ENCODE results near the gene NME3. TPM values are rescaled to one million over a fixed set of nuclear protein-coding genes. Genes with fewer than 3 reads are reported as not detected.

The NME3 gene
- total and polyA plus RNA-seq, 10 of the 15 experiments (the other 5 are each of a cell fraction or from before 2014, with no cell fraction given) = 0.61 to 55.5 (median 26.5) TPM

DNA sequence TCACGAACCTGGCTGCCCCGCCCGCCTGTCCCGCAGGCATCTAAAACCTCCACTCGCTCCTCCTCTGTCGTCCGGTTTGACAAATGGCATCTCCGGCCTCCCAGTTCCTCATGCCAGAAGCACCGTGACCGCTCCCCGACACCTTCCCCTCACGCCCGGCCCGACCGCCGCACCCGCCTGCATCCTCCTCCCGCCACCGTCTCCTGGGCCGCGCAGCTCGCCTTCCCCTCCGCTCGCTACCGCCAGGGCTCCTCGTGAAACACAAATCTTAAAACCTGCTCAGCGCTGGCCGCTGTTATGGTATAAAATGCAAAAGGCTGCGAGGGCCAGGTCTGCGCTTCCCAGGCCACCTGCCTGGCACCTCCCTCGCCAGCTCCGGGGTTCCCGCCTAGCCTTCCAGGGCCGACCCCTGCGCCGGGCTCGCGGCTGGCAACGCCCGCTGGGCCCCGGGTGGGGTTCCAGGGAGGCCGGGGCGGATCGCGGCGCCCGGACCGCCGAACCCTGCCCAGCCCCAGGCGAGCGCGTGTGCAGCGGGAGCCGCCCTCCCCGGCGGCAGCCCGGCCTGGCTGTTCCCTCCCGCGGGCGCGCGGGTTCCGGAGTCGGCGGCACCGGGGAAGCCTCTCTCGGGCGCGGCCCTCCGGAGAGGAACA lies 10.5 kb upstream of the NME3 start:
- ChIA-PET RAD21 (ENCODE audit: unreplicated experiment) (interaction anchor here (1.0 to 1.4 kb wide), 8 partner anchors 10 to 361 kb away, joined by 3 to 22 read pairs (median 4); partner anchors contain the start of genes EME2, JPT2, MRPS34 and NME3), SMC1A (ENCODE audit: uncharacterized antibody, unreplicated experiment) (interaction anchor here (0.7 to 1.5 kb wide), 5 partner anchors 9 to 374 kb away, joined by 3 to 4 read pairs (median 3); partner anchors contain the start of genes EME2, MRPS34, NME3 and TRAF7), POLR2A (interaction anchor here (1.0 to 2.5 kb wide), 9 partner anchors 10 to 189 kb away, joined by 4 to 39 read pairs (median 7); partner anchors contain the start of genes EME2, FAHD1, HAGH and JPT2), CTCF (interaction anchor here (1.1 to 1.6 kb wide), 6 partner anchors 10 to 629 kb away, joined by 3 to 12 read pairs (median 5); partner anchors contain the start of genes EME2, MAPK8IP3, MRPS34 and NME3)
- ATAC-seq (peak; percentile 9), DNase-seq (ENCODE audit: low read depth, low spot score) (no peak), FAIRE-seq (no peak)
- Histone ChIP-seq H2AFZ (ENCODE audit: control insufficient read depth, low read depth, low read length) (peak overlapping the region; percentile 23; the same call in 1 of the 2 replicates), H3K27me3 (replicated peaks in 1 of 2; ENCODE audit: control insufficient read depth in 2 of 2, insufficient read depth in 2 of 2, low read length in 1 of 2) (no peaks in the 10 kb centered on the region), H3K4me2 (ENCODE audit: control insufficient read depth, insufficient read depth) (peak overlapping the region; percentile 77), H3K9me3 (replicated peaks; ENCODE audit: control insufficient read depth, insufficient read depth, low read length) (no peaks in the 10 kb centered on the region), H3K36me3 (ENCODE audit: control insufficient read depth in 2 of 2, insufficient read depth in 2 of 2, low read length in 1 of 2) (peaks cover 2 to 8% of the 10 kb centered on the region in 2 experiments; a peak in 3 of 4 replicates), H3K9ac (ENCODE audit: control insufficient read depth, insufficient read depth, low read length) (peak overlapping the region; percentile 71), H3K4me3 (peak overlapping the region; percentile 94), H3K27ac (ENCODE audit: control insufficient read depth, insufficient read depth) (peak overlapping the region; percentile 52), H3K4me1 (ENCODE audit: control insufficient read depth, insufficient read depth, low read length) (peaks cover 6% of the 10 kb centered on the region; the same call in 1 of the 2 replicates), H3K79me2 (ENCODE audit: control insufficient read depth, insufficient read depth, low read length) (peaks cover 15% of the 10 kb centered on the region), H4K20me1 (ENCODE audit: control insufficient read depth, insufficient read depth) (no peaks in the 10 kb centered on the region)
- BruUV-seq (replicated peaks) = no TSS peak
- intact Hi-C loops (cut with micrococcal nuclease; ENCODE audit: unreplicated experiment) = loop anchor here (2.0 kb wide), 2 partner anchors 45 to 361 kb away; partner anchors contain the start of genes FAHD1, HAGH and UQCC4
- WGBS (ENCODE audit: insufficient coverage, insufficient replicate concordance, low lambda C conversion rate, missing lambda C conversion rate) = 2% methylated on average over 59 of the region's 70 CpGs
- in situ Hi-C loops (cut with MboI) = no loop called here
- TF ChIP-seq BACH1 (IDR thresholded peaks at IDR 0.05; ENCODE audit: borderline replicate concordance) (peak; percentile 80; the same call in 1 of the 2 replicates), LARP7 (IDR thresholded peaks at IDR 0.05) (peak; percentile 97), ATF3 (IDR thresholded peaks at IDR 0.05; ENCODE audit: borderline replicate concordance, extremely low read depth, low read depth, low read length) (no peak), ZNF24 (IDR thresholded peaks at IDR 0.05) (0 out of 2 replicates have a peak, but pooled peaks have one; percentile 24), CHD4 (IDR thresholded peaks at IDR 0.05) (no peak), ZBTB40 (IDR thresholded peaks at IDR 0.05; ENCODE audit: borderline replicate concordance) (no peak), NR2C1 (IDR thresholded peaks at IDR 0.05) (no peak)
- TF ChIP-seq, protein P1, sequence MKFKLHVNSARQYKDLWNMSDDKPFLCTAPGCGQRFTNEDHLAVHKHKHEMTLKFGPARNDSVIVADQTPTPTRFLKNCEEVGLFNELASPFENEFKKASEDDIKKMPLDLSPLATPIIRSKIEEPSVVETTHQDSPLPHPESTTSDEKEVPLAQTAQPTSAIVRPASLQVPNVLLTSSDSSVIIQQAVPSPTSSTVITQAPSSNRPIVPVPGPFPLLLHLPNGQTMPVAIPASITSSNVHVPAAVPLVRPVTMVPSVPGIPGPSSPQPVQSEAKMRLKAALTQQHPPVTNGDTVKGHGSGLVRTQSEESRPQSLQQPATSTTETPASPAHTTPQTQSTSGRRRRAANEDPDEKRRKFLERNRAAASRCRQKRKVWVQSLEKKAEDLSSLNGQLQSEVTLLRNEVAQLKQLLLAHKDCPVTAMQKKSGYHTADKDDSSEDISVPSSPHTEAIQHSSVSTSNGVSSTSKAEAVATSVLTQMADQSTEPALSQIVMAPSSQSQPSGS (IDR thresholded peaks at IDR 0.05; ENCODE audit: low read length) = no peak
- TF ChIP-seq, protein P2, sequence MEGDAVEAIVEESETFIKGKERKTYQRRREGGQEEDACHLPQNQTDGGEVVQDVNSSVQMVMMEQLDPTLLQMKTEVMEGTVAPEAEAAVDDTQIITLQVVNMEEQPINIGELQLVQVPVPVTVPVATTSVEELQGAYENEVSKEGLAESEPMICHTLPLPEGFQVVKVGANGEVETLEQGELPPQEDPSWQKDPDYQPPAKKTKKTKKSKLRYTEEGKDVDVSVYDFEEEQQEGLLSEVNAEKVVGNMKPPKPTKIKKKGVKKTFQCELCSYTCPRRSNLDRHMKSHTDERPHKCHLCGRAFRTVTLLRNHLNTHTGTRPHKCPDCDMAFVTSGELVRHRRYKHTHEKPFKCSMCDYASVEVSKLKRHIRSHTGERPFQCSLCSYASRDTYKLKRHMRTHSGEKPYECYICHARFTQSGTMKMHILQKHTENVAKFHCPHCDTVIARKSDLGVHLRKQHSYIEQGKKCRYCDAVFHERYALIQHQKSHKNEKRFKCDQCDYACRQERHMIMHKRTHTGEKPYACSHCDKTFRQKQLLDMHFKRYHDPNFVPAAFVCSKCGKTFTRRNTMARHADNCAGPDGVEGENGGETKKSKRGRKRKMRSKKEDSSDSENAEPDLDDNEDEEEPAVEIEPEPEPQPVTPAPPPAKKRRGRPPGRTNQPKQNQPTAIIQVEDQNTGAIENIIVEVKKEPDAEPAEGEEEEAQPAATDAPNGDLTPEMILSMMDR (IDR thresholded peaks at IDR 0.05 in 2 of 3, conservative IDR thresholded peaks at IDR 0.05 in 1 of 3; ENCODE audit: control insufficient read depth in 2 of 3, extremely low read depth in 1 of 3, insufficient read depth in 1 of 3, low read depth in 3 of 3, low read length in 3 of 3) = 0 out of 6 replicates have a peak, but pooled peaks of 1 of the 3 experiments have one; percentile 4
- TF ChIP-seq, protein P3, sequence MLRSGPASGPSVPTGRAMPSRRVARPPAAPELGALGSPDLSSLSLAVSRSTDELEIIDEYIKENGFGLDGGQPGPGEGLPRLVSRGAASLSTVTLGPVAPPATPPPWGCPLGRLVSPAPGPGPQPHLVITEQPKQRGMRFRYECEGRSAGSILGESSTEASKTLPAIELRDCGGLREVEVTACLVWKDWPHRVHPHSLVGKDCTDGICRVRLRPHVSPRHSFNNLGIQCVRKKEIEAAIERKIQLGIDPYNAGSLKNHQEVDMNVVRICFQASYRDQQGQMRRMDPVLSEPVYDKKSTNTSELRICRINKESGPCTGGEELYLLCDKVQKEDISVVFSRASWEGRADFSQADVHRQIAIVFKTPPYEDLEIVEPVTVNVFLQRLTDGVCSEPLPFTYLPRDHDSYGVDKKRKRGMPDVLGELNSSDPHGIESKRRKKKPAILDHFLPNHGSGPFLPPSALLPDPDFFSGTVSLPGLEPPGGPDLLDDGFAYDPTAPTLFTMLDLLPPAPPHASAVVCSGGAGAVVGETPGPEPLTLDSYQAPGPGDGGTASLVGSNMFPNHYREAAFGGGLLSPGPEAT (IDR thresholded peaks at IDR 0.05; ENCODE audit: low read depth) = no peak

Measured in GM12878 (cell line).